GM21423 (cell line): Measurements from ENCODE around the gene PAM.
A peak's percentile ranks its signal among the peaks of the same experiment; 100 is the strongest.

Experiments
- ATAC-seq: cut with Tn5 transposase; IDR thresholded peaks from one replicate; pipeline ENCODE4 v1.9.1; 2021; ENCODE audit warnings: mild to moderate bottlenecking, moderate library complexity; ENCODE audit not compliant: unreplicated experiment

The PAM gene

GRCh38 chr5:102807878-102808502 lies 52.9 kb downstream of the PAM start:
- no peak for ATAC-seq

GRCh38 chr5:102809033-102809432 lies 53.9 kb downstream of the PAM start:
- ATAC-seq: no peak

DNA sequence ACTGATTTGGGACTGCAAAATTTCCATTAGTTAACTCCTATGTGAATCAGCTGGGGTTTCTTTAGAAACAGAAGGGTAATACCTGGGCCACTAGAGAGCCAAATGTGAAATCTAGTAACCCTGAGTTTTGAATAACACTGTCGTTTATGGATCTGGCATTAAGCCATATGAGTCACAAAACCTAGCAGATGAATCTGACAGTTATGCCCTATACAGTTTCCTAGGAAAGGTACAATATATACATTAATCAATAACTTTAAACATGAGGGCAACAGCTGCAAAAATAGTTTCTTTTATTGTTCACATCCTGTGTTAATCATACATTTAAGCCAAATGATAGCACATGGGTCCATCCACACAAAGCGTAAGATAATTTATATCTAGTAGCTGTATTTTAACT lies 56.9 kb downstream of the PAM start:
- ATAC-seq: peak; percentile 53

- no peak for ATAC-seq
Observed at GRCh38 chr5:102813740-102814139, 58.6 kb downstream of the PAM start.

DNA sequence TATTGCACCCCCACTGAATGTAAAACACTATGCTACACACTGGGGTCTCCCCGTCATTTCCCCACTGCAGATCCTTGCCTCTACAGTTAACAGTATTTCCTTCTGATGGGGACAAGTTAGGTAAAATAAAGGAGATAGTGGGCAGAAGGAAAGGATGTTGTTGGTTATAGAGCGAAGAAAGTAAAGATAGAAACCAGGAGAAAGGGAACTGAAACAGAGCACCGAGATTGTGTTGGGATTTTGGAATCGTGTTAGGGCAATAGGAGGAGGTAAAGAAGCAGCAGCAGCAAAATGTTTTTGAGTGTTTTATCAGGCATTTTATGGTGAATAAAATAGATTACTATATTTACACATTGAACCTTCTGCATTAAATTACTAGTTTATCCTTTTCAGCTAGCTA lies 60.0 kb downstream of the PAM start:
- no peak for ATAC-seq

DNA sequence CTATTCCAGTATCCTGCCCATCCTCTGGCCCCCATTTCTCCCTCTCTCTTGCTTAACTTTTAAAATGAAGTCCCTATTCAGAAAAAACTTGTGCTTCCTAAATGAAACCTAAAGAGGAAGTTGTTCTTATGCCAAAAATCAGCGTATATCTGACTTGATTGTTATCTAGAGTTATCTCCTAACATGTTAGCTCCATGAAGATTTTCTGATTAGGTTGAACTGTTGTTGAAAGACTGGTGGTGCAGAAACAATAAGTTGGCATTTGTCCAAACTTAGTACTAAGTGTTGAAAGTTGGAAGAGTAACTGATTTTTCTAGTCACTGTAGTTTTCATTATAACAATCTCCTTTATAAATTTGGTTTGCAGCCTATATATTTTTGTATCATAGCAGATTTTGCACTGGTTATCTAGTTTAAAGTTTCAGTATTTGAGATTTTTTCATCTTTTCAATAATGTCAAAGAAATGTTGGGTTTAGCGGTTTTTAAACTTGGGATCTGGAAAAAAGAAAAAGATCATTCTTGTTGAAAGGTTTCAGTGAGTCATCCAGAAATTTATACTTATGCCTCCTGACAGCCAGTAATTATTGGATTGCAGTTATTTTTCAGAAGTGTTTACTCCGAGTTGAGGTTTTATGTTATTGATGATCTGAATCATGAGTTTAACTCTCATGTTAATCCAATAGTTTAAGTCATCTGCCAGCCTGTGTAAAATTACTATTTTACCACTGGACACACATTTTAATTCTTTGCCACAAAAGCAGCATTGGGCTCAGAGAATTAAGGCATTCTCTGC lies 60.6 kb downstream of the PAM start:
- ATAC-seq: no peak

DNA sequence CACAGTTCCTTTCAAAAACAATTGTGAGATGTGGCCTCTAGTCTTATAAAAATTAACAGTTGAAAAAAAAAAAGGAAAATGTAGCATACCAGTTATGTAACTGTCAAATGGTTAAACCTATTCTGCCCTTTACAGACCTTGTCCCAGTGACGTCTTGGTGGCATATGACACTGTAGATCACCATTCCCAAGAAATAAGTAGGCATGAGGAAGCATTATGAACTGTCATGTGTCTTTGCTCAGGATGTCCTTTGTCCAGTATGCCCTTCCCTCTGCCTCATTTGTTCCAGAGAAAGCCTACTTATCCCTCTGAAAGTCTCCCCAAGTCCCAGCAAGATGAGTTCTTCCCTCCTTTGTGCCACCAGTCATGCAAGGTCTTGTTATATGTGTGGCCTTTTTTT lies 63.2 kb downstream of the PAM start:
- no peak for ATAC-seq

DNA sequence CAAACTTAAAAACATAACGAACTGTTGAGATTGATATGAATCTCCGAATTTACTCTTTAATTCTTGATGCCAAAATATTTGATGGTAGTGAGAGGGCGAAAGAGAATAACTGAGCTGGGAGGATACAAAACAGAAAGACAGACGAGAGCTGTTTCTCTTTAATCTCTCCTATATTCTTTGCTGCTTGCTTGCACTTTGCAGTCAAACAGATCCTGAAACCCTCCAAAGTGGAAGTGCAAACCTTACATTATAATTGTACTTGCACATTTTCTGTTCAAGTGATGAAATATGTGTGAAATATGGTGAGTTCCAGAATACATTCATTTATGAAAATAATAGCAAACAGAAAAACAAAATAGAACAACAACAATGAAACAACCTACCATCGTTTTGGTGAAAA lies 63.8 kb downstream of the PAM start:
- ATAC-seq: no peak

GRCh38 chr5:102819634-102820033 lies 64.5 kb downstream of the PAM start:
- ATAC-seq: no peak

DNA sequence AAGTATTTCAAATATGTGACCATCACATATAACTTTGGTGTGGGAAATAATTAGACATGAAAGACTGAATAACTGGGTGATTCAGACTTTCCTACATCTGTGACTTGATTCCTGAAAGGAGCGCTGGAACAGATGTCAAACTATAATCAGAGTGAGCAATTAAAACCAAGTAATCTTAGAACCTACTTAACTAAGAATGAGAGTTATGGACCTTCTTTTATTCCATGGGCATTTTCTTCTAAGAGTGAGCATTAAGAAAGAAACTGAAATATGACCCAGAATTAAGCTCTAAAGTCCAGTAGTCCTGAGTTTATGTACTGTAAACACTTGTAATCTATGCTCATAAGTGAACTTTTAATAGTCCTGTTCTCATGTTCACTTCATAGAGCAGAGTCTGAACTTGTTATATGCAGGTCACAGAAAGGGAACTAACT lies 68.4 kb downstream of the PAM start:
- ATAC-seq: no peak

GRCh38 chr5:102826629-102827028 lies 71.5 kb downstream of the PAM start:
- ATAC-seq: no peak

DNA sequence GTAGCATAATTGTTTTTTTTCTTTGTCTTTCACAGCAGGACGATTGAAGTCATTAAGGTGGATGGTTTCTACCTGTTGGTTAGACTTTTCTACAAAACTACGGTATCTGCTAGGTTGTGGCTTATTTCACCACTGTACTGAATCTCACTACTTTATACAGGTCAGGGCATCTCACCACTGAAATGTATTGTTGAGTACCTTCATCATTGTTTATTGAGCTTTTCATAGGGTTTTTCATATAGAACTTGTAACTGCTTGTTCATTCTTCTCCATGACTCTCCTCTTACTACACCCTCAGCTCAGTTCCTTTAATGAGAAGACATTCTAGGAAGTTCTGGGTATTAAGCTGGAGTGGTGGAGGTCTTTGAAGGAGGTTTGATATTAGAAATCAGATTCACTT lies 75.1 kb downstream of the PAM start:
- ATAC-seq: no peak

DNA sequence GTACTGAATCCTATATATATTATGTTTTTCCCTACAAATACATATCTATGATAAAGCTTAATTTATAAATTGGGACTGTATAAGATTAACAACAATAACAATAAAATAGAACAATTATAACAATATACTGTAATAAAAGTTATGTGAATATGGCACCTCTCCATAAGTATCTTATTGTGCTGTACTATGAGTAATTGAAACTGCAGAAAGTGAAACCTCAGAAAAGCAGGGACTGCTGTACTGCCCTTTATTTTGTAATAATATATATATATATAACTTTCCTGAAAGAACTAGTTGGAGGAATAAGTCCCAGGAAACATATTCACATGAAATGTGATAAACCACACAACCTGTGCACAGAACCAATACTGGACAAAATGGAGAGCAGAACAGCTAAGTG lies 77.3 kb downstream of the PAM start:
- ATAC-seq: no peak

DNA sequence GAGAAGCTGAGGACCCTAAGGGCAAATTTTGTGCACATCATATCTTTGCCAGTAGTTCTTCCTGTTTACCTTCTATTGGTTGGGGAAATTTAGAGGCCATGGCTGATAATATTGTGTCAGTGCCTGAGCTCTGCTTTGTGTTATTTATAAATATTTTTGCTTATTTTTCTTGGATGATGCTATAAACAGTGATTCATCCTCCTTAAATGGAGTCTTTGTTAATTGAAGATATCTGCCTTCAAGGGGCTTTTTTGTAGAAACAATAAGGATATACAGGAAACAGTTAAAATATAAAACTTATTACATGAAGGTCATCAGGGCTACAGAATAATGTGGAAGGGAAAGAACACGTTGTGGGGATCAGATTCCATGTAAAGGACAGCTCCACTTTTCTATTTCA lies 78.0 kb downstream of the PAM start:
- ATAC-seq: no peak

DNA sequence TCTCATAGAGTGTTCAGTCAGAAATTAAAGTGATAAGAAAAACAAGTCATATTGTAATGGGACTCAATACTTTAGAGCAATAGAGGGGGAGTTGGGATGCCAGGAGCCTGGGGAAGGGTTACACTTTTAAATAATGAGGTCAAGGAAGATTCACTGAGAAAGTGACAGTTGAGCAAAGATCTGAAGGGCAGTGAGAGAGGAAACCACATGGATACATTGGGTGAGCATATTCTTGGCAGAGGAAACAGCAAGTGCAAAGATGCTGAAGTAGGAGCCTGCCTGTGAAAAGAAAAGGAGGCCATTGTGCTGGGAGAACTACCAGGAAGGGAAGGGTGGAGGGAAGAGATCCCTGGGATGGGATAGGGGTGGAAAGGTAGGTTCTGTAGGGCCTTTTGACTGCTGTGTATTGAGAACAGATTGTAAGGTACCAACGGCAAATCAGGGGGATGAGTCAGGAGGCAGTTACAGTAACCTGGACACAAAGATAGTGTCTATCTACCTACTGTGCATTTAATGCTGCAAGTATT lies 79.4 kb downstream of the PAM start:
- no peak for ATAC-seq

GRCh38 chr5:102835717-102836116 lies 80.6 kb downstream of the PAM start:
- no peak for ATAC-seq

DNA sequence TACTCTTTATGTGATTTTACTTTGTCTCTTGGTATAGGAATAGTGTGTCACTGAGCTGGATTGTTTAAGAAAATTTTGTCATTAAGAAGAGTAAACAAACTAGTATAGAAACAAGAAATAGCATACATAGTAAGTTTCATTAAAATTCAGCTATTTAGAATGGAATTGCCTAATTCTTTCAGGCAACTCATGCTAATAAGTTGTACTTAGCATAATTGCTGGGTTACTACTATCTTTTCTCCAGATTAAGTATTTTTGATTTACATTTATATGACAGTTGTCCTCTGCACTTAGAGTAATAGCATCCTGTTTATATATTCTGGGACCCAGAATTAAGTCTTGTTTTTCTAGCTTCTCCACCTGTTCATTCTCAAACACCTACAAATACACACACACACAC lies 85.9 kb downstream of the PAM start:
- no peak for ATAC-seq

GRCh38 chr5:102843997-102844396 lies 88.9 kb downstream of the PAM start:
- no peak for ATAC-seq

- no peak for ATAC-seq
Observed at GRCh38 chr5:102845041-102845440, 89.9 kb downstream of the PAM start.

DNA sequence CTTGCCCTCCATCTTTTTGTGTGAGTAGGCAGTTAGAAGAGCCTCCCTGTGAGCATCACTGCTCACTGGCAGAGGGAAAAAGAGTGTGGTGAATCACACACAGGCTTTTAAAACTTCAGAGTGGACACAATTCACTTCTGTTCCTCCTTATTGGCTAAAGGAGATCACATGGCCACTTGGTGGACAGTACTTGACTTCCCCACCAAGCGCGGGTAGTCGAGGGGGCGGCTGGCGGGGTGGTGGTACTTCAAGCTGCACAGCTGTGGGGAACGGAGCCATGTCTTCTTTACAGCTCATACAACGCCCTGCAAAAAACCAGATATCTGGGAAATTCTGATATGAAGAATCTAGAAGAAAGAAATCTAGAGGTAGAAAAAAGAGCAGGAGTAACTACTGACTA lies 95.4 kb downstream of the PAM start:
- no peak for ATAC-seq

- no peak for ATAC-seq
Observed at GRCh38 chr5:102853680-102854079, 98.6 kb downstream of the PAM start.

DNA sequence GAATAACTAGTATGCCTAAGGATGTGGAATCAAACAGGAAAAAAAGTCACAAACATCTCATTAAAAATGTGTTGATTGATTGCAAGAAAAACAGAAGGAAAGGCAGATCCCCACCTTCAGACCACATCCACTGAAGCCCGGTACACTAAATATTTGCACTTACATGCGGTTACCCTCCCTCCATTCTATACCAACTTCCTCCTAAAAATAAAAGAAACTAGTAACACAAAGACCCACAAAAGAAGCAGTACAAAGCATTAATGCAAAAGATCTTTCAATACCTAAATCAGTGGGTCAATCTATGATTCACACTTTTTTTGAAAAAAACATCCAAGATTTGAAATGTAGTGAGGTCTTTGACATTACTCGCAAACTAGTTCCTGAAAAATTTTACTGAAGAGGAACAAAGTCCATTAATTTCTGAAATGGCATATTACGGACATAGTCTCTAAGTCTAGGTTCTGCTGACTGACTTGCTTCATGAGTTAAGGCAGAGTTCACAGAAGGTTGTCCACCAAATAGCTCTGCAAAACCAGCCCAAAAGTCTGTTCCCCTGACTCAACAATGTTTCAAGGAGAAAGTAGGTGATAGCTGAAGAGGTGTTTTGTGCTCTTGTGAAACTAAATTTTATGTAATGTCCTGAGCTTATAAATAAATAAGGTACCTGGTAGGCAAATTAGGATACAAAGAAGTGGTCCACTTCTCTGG lies 100.7 kb downstream of the PAM start:
- ATAC-seq: peak; percentile 65
